SU-DHL-6 (cell line): ENCODE measurements around the gene LHPP.

Source experiments
- EZH2phosphoT487 ChIP-seq: fragments of 200-600 bp; sonication (generic), shearing (Covaris generic); conservative IDR thresholded peaks from 2 replicates; pipeline ENCODE4 v1.6.1; 2018; ENCODE audit warnings: mild to moderate bottlenecking, antibody characterized with exemption, low read length, moderate library complexity, mixed read lengths
- TF ChIP-seq, protein P1 (sequence below): fragments of 200-600 bp; sonication (generic); IDR thresholded peaks from one replicate; pipeline ENCODE4 v1.5.1; 2017; ENCODE audit warnings: antibody characterized with exemption, mild to moderate bottlenecking, low read length, moderate library complexity; ENCODE audit not compliant: insufficient read depth, poor library complexity, severe bottlenecking

DNA sequence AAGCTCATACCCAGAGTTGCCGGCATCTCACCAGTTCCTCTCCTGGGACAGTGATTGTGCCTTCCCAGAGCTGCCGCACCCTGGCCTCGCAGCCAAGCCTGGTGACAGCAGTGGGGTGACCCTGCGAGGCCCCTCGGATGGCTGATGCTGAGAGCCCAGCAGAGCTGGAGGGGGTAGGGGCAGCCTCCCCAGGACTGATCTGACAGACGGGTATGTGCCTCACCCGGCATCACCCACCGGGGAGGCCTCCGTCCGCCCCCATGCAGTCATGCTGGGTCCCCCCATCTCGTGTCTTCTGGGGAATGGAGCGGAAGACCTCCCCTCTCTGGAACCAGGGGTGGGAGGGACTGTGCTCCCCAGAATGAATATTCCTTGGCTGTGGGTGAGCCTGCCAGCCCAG is 82.3 kb downstream of the LHPP start:
- TF ChIP-seq, protein P1, sequence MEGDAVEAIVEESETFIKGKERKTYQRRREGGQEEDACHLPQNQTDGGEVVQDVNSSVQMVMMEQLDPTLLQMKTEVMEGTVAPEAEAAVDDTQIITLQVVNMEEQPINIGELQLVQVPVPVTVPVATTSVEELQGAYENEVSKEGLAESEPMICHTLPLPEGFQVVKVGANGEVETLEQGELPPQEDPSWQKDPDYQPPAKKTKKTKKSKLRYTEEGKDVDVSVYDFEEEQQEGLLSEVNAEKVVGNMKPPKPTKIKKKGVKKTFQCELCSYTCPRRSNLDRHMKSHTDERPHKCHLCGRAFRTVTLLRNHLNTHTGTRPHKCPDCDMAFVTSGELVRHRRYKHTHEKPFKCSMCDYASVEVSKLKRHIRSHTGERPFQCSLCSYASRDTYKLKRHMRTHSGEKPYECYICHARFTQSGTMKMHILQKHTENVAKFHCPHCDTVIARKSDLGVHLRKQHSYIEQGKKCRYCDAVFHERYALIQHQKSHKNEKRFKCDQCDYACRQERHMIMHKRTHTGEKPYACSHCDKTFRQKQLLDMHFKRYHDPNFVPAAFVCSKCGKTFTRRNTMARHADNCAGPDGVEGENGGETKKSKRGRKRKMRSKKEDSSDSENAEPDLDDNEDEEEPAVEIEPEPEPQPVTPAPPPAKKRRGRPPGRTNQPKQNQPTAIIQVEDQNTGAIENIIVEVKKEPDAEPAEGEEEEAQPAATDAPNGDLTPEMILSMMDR: no peak
- TF ChIP-seq EZH2phosphoT487: no peak
